Smooth muscle cell of the umbilical artery (primary cell): ENCODE data around the gene AGAP2. TPM values are rescaled to one million over a fixed set of nuclear protein-coding genes. Genes with fewer than 3 reads are reported as not detected.

Source experiments
- total RNA-seq: library from RNA; depleted of rRNA; stranded (reverse); fragments of >200 nt; gene quantifications from 2 replicates; pipeline ENCODE4 v1.2.3, GENCODE V29; 2014

The AGAP2 gene
- total RNA-seq, result 0.23 and 0.30 TPM in 2 replicates

GRCh38 chr12:57738661-57739237 lies at the start of gene AGAP2:
Gene AGAP2, minus strand, starts transcription at chr12:57738742. Its CDS starts 496 bp downstream, at chr12:57738246.

GRCh38 chr12:57782608-57783465 lies 44.3 kb upstream of the AGAP2 start, which contains the start of gene TSFM:
Gene TSFM, plus strand, starts transcription at chr12:57782787. Its CDS starts 15 bp downstream, at chr12:57782802.

GRCh38 chr12:57772429-57773322 lies 34.1 kb upstream of the AGAP2 start, which contains the start of gene EEF1AKMT3:
Gene EEF1AKMT3, plus strand, starts transcription at chr12:57772614. Its CDS starts 111 bp downstream, at chr12:57772725.

GRCh38 chr12:57771873-57772428 lies 33.4 kb upstream of the AGAP2 start, which contains the start of gene METTL1:
Gene METTL1, minus strand, starts transcription at chr12:57772105. Its CDS starts 22 bp downstream, at chr12:57772083.

GRCh38 chr12:57766464-57767304 lies 28.1 kb upstream of the AGAP2 start, which contains the start of gene CYP27B1:
Gene CYP27B1, minus strand, starts transcription at chr12:57767078. Its CDS starts 37 bp downstream, at chr12:57767041.

GRCh38 chr12:57754411-57755193 lies 16.1 kb upstream of the AGAP2 start, which contains the start of gene MARCHF9:
Gene MARCHF9, plus strand, starts transcription at chr12:57755103. Its CDS starts 426 bp downstream, at chr12:57755529.

GRCh38 chr12:57751788-57752667 lies 13.5 kb upstream of the AGAP2 start, which contains the start of gene CDK4:
Gene CDK4, minus strand, starts transcription at chr12:57752310. Its CDS starts 593 bp downstream, at chr12:57751717.

GRCh38 chr12:57744777-57745484 lies 6.4 kb upstream of the AGAP2 start, which contains the start of gene TSPAN31:
Gene TSPAN31, plus strand, starts transcription at chr12:57745039. Its CDS starts 116 bp downstream, at chr12:57745155.

GRCh38 chr12:57693659-57694458 lies 44.7 kb downstream of the AGAP2 start, which contains the start of gene OS9:
Gene OS9, plus strand, starts transcription at chr12:57694132. Its CDS starts 30 bp downstream, at chr12:57694162.

Other genes with a start within 250 kb of the AGAP2 start
- 26.5 and 96.8 TPM in 2 replicates for gene DDIT3, start 218.2 kb downstream of the AGAP2 start, total RNA-seq
- gene MBD6, start 215.9 kb downstream of the AGAP2 start, total RNA-seq, result 4.5 and 12.5 TPM in 2 replicates
- gene DCTN2, start 191.6 kb downstream of the AGAP2 start, total RNA-seq, result 81.4 and 125 TPM in 2 replicates
- gene KIF5A, start 188.7 kb downstream of the AGAP2 start, total RNA-seq, result 0.59 and 1.6 TPM in 2 replicates
- 16.6 and 31.5 TPM in 2 replicates for gene PIP4K2C, start 147.6 kb downstream of the AGAP2 start, total RNA-seq
- gene DTX3, start 133.9 kb downstream of the AGAP2 start, total RNA-seq, result 20.5 and 22.9 TPM in 2 replicates
- gene ARHGEF25, start 127.3 kb downstream of the AGAP2 start, total RNA-seq, result 29.2 and 36.2 TPM in 2 replicates
- gene B4GALNT1, start 105.5 kb downstream of the AGAP2 start, total RNA-seq, result 3.3 and 7.1 TPM in 2 replicates
- 386 and 569 TPM in 2 replicates for gene OS9, start 44.6 kb downstream of the AGAP2 start, total RNA-seq
- gene TSPAN31, start 6.3 kb upstream of the AGAP2 start, total RNA-seq, result 48.1 and 80.5 TPM in 2 replicates
- gene CDK4, start 13.6 kb upstream of the AGAP2 start, total RNA-seq, result 157 and 222 TPM in 2 replicates
- gene MARCHF9, start 16.4 kb upstream of the AGAP2 start, total RNA-seq, result 1.7 and 3.3 TPM in 2 replicates
- gene CYP27B1, start 28.3 kb upstream of the AGAP2 start, total RNA-seq, result 0.59 and 0.74 TPM in 2 replicates
- gene METTL1, start 33.4 kb upstream of the AGAP2 start, total RNA-seq, result 2.7 and 6.1 TPM in 2 replicates
- gene EEF1AKMT3, start 33.9 kb upstream of the AGAP2 start, total RNA-seq, result 4.7 and 7.4 TPM in 2 replicates
- gene TSFM, start 44.0 kb upstream of the AGAP2 start, total RNA-seq, result 13.1 and 15.5 TPM in 2 replicates
- 2.0 and 4.2 TPM in 2 replicates for gene AVIL, start 80.0 kb upstream of the AGAP2 start, total RNA-seq
- 38.6 and 54.2 TPM in 2 replicates for gene CTDSP2, start 108.0 kb upstream of the AGAP2 start, total RNA-seq
- gene ATP23, start 202.8 kb upstream of the AGAP2 start, total RNA-seq, result 6.8 and 7.9 TPM in 2 replicates